ENCODE results near the gene TMEM236.
A peak's percentile ranks its signal among the peaks of the same experiment; 100 is the strongest.

Gene TMEM236

DNA sequence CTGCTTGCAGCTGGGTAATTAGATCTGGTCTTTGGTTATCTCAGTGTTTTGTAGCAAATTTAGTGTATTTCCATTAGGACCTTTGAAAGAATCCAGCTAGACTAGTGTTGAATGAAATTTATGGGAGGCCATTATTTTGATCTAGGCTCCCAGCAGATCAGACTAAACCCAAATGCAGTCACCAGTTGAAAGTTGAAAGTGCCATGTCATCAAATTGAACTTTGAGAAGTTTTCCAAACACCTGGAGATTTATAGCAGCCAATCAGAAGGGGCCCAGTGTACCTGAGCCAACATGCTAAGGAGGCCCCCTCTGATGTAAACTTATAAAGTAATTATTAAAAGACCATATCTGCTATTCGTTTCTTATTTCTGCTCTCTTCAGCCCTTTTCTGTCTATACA, 11.3 kb upstream of the TMEM236 start:
- no peak for DNase-seq (ENCODE audit: low read depth)

DNA sequence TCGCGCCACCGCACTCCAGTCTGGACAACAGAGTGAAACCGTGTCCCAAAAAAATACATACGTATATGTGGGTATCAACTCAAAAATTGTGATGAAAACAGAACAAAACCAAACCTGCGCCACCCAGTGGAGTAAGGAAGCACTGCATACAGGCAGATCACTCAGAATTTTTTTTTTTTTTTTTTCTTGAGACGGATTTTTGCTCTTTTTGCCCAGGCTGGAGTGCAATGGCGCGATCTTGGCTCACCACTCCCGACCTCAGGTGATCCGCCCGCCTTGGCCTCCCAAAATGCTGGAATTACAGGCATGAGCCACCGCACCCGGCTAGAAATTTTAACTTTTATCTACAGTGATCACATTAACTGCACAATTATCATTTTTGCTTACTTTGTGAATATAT, 9.1 kb upstream of the TMEM236 start:
- peak; percentile 5 for DNase-seq (ENCODE audit: low read depth)

- DNase-seq (ENCODE audit: low read depth): no peak
Measured at GRCh38 chr10:17743437-17743836, 8.6 kb upstream of the TMEM236 start.

- DNase-seq (ENCODE audit: low read depth): no peak
Measured at GRCh38 chr10:17744341-17744861, 7.6 kb upstream of the TMEM236 start.

- no peak for DNase-seq (ENCODE audit: low read depth)
Measured at GRCh38 chr10:17747883-17748550, 4.0 kb upstream of the TMEM236 start.

DNA sequence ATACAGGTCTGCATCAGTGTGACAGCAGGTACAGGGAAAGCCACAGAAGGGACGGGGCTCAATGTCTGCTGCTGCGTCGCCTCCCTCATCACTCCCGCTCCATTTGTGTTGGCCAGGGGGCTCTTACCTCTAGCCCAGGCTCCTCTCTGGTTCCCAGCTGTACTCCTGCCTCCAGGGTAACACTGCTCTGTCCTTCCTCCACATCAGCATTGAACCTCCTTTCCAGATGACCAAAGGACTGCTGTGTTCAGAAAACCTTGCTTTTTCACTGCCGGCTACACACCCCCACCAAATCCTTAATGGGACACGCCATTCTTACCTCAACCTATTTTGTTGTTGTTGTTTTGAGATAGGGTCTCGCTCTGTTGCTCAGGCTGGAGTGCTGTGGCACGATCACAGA, 2.1 kb upstream of the TMEM236 start:
- DNase-seq (ENCODE audit: low read depth): no peak

- DNase-seq (ENCODE audit: low read depth): no peak
Measured at GRCh38 chr10:17756557-17757217, 4.7 kb downstream of the TMEM236 start.

- no peak for DNase-seq (ENCODE audit: low read depth)
Measured at GRCh38 chr10:17758200-17758599, 6.2 kb downstream of the TMEM236 start.

DNA sequence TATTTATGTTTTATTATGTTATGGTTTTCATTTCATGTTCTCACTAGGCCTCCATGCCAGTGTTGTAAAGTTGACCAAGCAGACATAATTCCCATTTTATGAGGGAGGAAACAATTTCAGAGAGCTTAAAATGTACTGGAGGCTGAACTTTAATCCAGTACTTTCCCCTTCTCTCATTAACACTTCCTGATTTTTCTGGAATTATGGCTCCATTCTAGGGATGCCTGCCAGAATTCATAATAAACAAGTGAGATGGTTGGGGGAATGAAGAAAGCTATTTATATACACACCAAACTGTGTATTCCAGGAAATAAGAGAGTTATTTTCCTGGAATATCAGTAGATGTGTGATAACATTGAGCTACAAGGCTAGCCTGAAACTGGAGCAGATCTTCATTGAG, 6.9 kb downstream of the TMEM236 start:
- no peak for DNase-seq (ENCODE audit: low read depth)

DNA sequence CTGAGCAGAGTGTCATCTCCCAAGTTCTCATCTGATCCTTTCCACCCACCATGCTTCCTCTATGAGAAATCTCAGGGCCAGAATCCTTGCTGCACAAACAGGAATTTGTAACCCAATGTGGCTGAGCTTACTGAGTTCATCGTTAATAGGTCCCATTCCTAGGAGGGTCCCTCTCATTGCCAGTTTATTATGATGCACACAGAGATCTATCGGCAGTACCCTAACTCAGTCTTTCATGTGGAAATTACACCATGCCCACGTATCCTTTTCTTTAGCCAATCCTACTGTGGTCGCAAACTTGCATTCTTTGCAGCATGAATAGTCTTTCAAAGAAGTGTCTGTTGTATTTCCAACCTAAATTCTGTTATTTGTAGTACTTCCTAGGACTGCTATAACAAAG, 12.1 kb downstream of the TMEM236 start:
- DNase-seq (ENCODE audit: low read depth): no peak

- no peak for DNase-seq (ENCODE audit: low read depth)
Measured at GRCh38 chr10:17765602-17766001, 13.6 kb downstream of the TMEM236 start.

- no peak for DNase-seq (ENCODE audit: low read depth)
Measured at GRCh38 chr10:17766731-17767130, 14.7 kb downstream of the TMEM236 start.

DNA sequence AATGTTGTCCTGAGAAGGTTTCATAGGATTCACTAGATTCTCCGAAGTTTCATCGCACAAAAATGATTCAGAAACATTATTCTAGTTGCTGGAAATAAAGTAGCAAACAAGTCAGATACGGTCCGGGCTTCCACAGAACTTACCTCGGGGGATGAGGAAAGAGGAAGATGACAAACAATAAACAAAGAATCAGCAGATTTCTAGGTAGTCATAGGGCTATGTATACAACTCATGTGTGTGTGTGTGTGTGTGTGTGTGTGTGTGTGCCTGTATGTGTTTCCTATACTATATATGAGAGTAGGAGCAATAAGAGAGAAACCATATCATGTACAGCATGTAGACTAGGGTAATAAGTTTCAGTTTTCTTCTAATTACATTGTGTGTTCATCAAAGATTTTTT, 16.5 kb downstream of the TMEM236 start:
- DNase-seq (ENCODE audit: low read depth): no peak

DNA sequence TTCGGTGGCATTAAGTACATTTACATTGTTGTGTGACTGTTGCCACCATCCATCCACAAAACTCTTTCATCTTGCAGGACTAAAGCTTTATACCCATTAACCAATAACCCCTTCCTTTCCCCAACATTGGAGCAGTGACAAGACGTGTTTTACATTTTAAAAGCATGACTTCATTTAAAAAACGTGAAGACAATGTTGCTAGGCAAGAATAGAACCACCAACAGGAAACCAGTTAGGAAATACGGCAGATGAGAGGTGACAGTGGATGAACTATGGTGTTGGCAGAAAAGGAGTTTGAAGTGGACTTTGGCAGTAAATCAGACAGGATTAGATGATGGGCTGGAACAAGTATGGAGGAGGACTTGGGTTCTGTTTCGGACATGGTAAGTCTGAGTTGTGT, 17.0 kb downstream of the TMEM236 start:
- no peak for DNase-seq (ENCODE audit: low read depth)

DNA sequence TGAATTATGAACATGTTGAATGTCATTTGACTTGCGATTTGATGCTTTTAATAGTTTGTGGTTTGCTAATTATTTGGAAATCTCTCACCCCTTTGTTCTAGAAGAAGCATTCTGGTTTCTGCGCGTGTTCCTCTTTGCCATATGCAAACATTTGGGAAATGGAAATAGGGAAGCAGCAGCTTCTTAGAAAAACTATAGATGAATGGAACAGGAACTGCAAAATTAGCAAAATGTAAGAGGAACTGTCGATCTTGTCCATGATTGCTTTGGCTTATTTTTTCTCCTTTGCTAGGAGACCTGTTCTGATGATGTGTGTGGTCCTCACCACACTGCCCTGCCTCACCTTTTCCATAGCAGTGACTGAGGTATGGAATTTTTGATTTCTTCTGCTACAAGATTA, 19.0 kb downstream of the TMEM236 start:
- DNase-seq (ENCODE audit: low read depth): no peak

DNA sequence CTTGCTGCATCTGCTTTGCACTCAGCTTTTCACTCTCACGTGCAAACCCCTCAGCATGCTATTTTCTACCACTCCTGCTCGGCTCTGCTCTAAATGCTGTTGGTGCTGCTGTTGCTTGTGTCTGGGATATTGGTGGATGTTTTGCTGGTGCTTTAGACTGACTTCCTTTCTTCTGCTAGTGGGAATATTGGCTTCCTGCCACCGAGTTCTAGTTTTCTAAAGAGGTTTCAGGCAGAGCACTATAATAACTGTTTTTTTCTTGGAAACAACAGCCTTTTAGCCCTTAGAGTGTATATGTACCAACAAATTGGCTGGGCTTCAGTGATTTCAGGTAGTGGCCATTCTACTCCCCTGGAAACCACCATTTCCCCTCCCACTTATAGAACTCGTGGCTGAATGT, 27.8 kb downstream of the TMEM236 start:
- no peak for DNase-seq (ENCODE audit: low read depth)

- no peak for DNase-seq (ENCODE audit: low read depth)
Measured at GRCh38 chr10:17780727-17781126, 28.7 kb downstream of the TMEM236 start.

- DNase-seq (ENCODE audit: low read depth): no peak
Measured at GRCh38 chr10:17781856-17782255, 29.9 kb downstream of the TMEM236 start.

GRCh38 chr10:17782921-17783665, 31.1 kb downstream of the TMEM236 start:
- DNase-seq (ENCODE audit: low read depth): no peak

DNA sequence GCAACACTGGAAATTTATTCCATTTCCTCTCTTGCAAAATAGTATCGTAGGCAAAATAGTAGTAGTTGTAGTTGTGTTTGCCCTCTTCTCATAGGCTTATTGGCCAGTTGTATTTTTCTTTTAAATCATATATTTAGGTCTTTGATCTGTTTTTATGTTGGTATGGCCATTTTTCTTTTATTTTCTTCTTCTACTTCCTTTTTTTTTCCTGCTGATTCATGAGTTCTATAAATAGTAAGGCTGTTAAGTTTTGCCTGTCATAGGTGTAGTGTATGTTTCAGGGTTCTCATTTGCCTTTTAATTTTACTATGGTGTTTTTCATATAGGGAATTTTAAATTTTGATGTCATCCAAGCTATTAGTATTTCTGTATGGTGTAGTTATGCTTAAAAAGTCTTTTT, 31.8 kb downstream of the TMEM236 start:
- no peak for DNase-seq (ENCODE audit: low read depth)

DNA sequence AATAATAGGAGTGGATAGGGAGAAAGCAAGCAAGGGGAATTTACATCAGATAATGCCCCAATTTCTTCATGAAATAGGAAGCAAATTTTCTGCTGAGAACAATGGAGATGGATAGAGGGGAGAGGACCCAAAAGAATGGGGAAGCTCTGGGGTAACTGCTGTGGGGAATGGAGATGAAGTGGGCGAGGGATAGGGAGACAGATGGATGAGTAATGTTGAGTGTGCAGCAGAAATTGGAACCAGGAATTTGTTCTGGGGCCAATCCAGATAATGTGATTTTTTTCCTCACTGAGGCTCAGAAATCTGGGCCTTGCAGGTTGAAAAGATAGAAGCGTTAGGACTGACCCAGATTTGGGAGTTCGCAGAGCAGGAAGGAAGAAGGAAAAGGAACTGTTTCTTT, 32.7 kb downstream of the TMEM236 start:
- no peak for DNase-seq (ENCODE audit: low read depth)

DNA sequence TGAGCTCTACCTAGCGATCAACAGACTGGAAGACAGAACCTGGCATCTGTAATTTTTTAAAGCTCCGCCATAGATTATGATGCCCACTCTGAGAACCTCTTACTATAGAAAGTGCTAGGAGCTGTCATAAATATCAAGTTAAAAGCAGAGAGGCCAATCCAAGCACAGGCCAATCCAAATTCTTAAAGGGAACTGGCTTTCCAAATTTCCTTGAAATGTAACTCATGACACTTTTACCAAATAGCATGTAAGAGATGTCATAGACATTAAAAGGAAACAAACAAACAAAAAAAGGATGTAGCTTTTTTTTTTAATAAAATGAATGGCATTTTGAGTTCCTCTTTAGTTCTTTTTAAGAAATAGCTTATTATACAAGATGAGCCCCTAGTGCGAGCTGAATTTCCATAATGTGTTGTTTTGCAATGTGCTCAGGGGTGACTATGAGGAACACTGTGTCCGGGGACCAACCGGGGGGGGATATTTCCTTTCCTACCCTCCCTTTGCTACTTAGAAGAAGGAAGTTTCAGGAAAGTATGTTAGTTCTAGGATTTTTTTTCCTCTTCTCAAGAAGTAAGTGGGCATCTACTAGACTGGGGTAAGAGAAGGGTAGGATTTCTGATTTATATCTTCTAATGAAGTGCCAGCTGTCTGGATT, 33.4 kb downstream of the TMEM236 start:
- no peak for DNase-seq (ENCODE audit: low read depth)
